Type B pancreatic cell (in vitro differentiated cells): ENCODE results near the gene TMEM178B. TPM values are rescaled to one million over a fixed set of nuclear protein-coding genes. Genes with fewer than 3 reads are reported as not detected.
A peak's percentile ranks its signal among the peaks of the same experiment; 100 is the strongest.

Experiments used
- DNase-seq: peaks from one replicate; pipeline ENCODE4 v3.0.0; 2021; ENCODE audit warnings: mixed read lengths; ENCODE audit not compliant: unreplicated experiment; ENCODE audit errors: extremely low spot score
- H3K27ac Mint-ChIP-seq: 2 replicates; pipeline ENCODE4 v1.8.0; 2021; ENCODE audit warnings: mild to moderate bottlenecking, mixed read lengths
- H3K27me3 Mint-ChIP-seq: 2 replicates; pipeline ENCODE4 v1.8.0; 2021; ENCODE audit warnings: mixed read lengths
- H3K36me3 Mint-ChIP-seq: 2 replicates; pipeline ENCODE4 v1.8.0; 2021; ENCODE audit warnings: mixed read lengths
- H3K4me1 Mint-ChIP-seq: one replicate; pipeline ENCODE4 v1.8.0; 2021; ENCODE audit warnings: mixed read lengths; ENCODE audit not compliant: unreplicated experiment
- H3K4me3 Mint-ChIP-seq: 2 replicates; pipeline ENCODE4 v1.8.0; 2021; ENCODE audit warnings: mild to moderate bottlenecking, mixed read lengths
- H3K9me3 Mint-ChIP-seq: 2 replicates; pipeline ENCODE4 v1.8.0; 2021; ENCODE audit warnings: mixed read lengths
- CTCF ChIP-seq: fragments of 200-600 bp; sonication (generic); conservative IDR thresholded peaks from 2 replicates; pipeline ENCODE4 v1.5.0; 2021; ENCODE audit warnings: antibody characterized with exemption, mild to moderate bottlenecking
- total RNA-seq: library from RNA; stranded (reverse); gene quantifications from 2 replicates; pipeline ENCODE4 v1.2.1, GENCODE V29; 2021; ENCODE audit warnings: low replicate concordance

Gene TMEM178B
- total RNA-seq, 1 donor from 2014 or later, result 8.7 TPM

- Mint-ChIP-seq H3K9me3 (no peaks in the 10 kb centered on the region), H3K4me1 (no peaks in the 10 kb centered on the region), H3K36me3 (no peaks in the 10 kb centered on the region), H3K27me3 (peaks cover 24% of the 10 kb centered on the region), H3K4me3 (no peak overlapping the region), H3K27ac (no peak overlapping the region)
- DNase-seq, result no peak
- TF ChIP-seq CTCF, result no peak
Observed at GRCh38 chr7:141210862-141211261, 137.0 kb downstream of the TMEM178B start.

- no peak for TF ChIP-seq CTCF
- Mint-ChIP-seq H3K4me1 (no peaks in the 10 kb centered on the region), H3K27me3 (peaks cover 28% of the 10 kb centered on the region), H3K4me3 (no peak overlapping the region), H3K9me3 (no peaks in the 10 kb centered on the region), H3K27ac (no peak overlapping the region), H3K36me3 (no peaks in the 10 kb centered on the region)
- DNase-seq, result no peak
Observed at GRCh38 chr7:141213226-141213625, 139.4 kb downstream of the TMEM178B start.

DNA sequence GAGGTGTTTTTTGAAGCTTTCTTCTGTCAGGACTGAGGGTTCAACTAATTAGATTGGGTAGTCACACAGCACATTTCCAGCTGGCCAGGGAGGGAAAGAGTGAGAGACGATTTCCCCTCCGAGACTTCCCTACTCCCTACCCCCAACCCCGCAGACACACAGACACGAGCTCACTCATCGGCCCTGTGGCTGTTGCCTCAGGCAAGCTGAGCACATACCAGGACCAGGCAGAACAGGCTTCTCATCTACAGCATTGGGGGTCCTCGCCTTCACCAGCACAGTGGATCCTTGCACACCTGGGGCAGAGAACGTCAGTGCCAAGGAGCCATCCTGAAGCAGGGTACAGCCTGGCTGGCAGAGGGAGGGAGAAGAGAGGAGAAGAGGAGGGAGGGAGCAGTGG lies 144.1 kb downstream of the TMEM178B start:
- TF ChIP-seq CTCF, result no peak
- Mint-ChIP-seq H3K9me3 (no peaks in the 10 kb centered on the region), H3K36me3 (no peaks in the 10 kb centered on the region), H3K27ac (no peak overlapping the region), H3K27me3 (peaks cover 24% of the 10 kb centered on the region), H3K4me3 (no peak overlapping the region), H3K4me1 (no peaks in the 10 kb centered on the region)
- DNase-seq, result no peak

DNA sequence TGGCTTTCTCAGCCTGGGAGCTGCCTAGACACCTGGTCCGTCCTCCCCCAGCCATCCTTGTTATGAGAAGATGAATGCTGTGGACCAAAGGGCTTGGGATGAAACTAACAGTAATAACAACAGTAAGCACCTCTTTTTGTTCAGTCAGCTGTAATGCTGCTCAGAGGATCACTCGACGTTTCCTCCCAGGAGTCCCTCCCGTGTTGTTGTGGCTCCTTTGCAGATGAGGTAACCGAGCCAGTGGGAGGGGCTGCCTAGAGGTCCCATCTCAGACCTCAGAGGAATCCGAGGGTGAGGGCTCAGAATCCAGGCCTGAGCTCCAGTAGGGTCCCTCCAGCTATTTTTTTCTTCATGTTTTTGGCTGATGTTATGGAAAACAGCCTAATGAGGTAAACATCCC lies 145.1 kb downstream of the TMEM178B start:
- DNase-seq, result no peak
- Mint-ChIP-seq H3K27me3 (peaks cover 15% of the 10 kb centered on the region), H3K4me3 (no peak overlapping the region), H3K27ac (no peak overlapping the region), H3K4me1 (no peaks in the 10 kb centered on the region), H3K36me3 (no peaks in the 10 kb centered on the region), H3K9me3 (no peaks in the 10 kb centered on the region)
- TF ChIP-seq CTCF, result no peak

GRCh38 chr7:141220263-141220880 lies 146.5 kb downstream of the TMEM178B start:
- H3K4me3 Mint-ChIP-seq, result no peak overlapping the region
- no peak overlapping the region for H3K27ac Mint-ChIP-seq
- no peaks in the 10 kb centered on the region for H3K9me3 Mint-ChIP-seq
- H3K4me1 Mint-ChIP-seq, result no peaks in the 10 kb centered on the region
- peaks cover 12% of the 10 kb centered on the region for H3K27me3 Mint-ChIP-seq
- no peaks in the 10 kb centered on the region for H3K36me3 Mint-ChIP-seq
- TF ChIP-seq CTCF, result peak; percentile 70
- DNase-seq, result no peak
